GM18526 (cell line): ENCODE data around the gene NR4A1.

Source experiments
- POLR2A ChIP-seq: IDR thresholded peaks from 3 replicates; pipeline ENCODE4 v1.6.1; 2011; ENCODE audit not compliant: insufficient read length; ENCODE audit errors: extremely low read depth

Gene NR4A1

GRCh38 chr12:52029685-52030084 lies 21.6 kb upstream of the NR4A1 start:
- no peak for TF ChIP-seq POLR2A

- no peak for TF ChIP-seq POLR2A
Observed at GRCh38 chr12:52032446-52032803, 18.8 kb upstream of the NR4A1 start.

GRCh38 chr12:52032804-52033445 lies 18.3 kb upstream of the NR4A1 start:
- peak; percentile 53 for TF ChIP-seq POLR2A

GRCh38 chr12:52033446-52034140 lies 17.6 kb upstream of the NR4A1 start:
- TF ChIP-seq POLR2A, result no peak

- TF ChIP-seq POLR2A, result no peak
Observed at GRCh38 chr12:52035190-52035589, 16.1 kb upstream of the NR4A1 start.

- no peak for TF ChIP-seq POLR2A
Observed at GRCh38 chr12:52035926-52036325, 15.3 kb upstream of the NR4A1 start.

- peak; percentile 26 for TF ChIP-seq POLR2A
Observed at GRCh38 chr12:52036587-52037171, 14.6 kb upstream of the NR4A1 start.

- TF ChIP-seq POLR2A, result no peak
Observed at GRCh38 chr12:52037248-52037861, 13.9 kb upstream of the NR4A1 start.

GRCh38 chr12:52038447-52038846 lies 12.8 kb upstream of the NR4A1 start:
- no peak for TF ChIP-seq POLR2A

- TF ChIP-seq POLR2A, result no peak
Observed at GRCh38 chr12:52041035-52041434, 10.2 kb upstream of the NR4A1 start.

GRCh38 chr12:52041695-52042123 lies 9.5 kb upstream of the NR4A1 start:
- TF ChIP-seq POLR2A, result no peak

GRCh38 chr12:52042706-52043385 lies 8.4 kb upstream of the NR4A1 start:
- TF ChIP-seq POLR2A, result no peak

GRCh38 chr12:52043386-52044212 lies 7.6 kb upstream of the NR4A1 start:
- no peak for TF ChIP-seq POLR2A

- no peak for TF ChIP-seq POLR2A
Observed at GRCh38 chr12:52044292-52044983, 6.8 kb upstream of the NR4A1 start.
